ENCODE measurements around the gene ANKRD34C. TPM values are rescaled to one million over a fixed set of nuclear protein-coding genes. Genes with fewer than 3 reads are reported as not detected.

The ANKRD34C gene
- total and polyA plus RNA-seq, 9 of the 15 experiments (the other 6 are each of a cell fraction or from before 2014, with no cell fraction given), result 0.01 TPM; not detected in 8

DNA sequence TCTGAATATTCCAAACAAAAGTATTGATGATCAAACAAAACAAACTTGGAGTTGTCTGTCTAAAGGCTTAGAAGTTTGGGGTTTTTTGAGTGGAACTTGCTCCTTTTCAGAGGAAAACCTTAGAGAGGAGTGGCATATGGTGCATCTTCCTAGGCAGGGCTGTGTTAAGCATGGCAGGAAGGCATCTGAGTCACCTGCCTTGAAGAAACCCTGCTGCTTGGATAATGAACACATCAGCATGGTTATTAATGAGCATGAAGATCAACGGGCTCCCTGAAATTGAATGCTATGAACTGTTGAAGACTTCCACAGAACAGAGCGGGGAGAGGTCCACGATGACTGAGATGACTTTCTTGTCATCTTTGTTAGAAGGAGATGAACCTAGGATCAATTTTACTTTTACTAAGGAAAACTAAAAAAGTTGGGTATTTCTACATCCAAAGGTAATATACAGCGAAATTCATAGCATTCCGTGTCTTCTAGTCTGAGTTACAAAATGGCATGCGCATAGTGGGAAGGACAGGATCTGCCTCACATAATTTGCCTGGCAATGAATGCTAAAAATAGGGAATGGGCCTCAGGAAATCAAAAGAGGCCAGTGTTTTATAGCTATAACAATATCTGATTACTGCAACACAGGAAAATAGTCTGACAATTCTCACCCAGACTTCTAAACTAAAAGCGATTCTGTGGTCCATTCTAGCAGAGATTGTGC, 16.8 kb downstream of the ANKRD34C start:
- FAIRE-seq, result no peak
- TF ChIP-seq HNRNPL (IDR thresholded peaks at IDR 0.05; ENCODE audit: low read depth, low read length), result no peak
- no peak for TF ChIP-seq GABPB2 (CRISPR knock-in tag; conservative IDR thresholded peaks at IDR 0.05)
- TF ChIP-seq, protein P1, sequence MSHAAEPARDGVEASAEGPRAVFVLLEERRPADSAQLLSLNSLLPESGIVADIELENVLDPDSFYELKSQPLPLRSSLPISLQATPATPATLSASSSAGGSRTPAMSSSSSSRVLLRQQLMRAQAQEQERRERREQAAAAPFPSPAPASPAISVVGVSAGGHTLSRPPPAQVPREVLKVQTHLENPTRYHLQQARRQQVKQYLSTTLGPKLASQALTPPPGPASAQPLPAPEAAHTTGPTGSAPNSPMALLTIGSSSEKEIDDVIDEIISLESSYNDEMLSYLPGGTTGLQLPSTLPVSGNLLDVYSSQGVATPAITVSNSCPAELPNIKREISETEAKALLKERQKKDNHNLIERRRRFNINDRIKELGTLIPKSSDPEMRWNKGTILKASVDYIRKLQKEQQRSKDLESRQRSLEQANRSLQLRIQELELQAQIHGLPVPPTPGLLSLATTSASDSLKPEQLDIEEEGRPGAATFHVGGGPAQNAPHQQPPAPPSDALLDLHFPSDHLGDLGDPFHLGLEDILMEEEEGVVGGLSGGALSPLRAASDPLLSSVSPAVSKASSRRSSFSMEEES (CRISPR knock-in tag; IDR thresholded peaks at IDR 0.05), result no peak
- TF ChIP-seq, protein P2, sequence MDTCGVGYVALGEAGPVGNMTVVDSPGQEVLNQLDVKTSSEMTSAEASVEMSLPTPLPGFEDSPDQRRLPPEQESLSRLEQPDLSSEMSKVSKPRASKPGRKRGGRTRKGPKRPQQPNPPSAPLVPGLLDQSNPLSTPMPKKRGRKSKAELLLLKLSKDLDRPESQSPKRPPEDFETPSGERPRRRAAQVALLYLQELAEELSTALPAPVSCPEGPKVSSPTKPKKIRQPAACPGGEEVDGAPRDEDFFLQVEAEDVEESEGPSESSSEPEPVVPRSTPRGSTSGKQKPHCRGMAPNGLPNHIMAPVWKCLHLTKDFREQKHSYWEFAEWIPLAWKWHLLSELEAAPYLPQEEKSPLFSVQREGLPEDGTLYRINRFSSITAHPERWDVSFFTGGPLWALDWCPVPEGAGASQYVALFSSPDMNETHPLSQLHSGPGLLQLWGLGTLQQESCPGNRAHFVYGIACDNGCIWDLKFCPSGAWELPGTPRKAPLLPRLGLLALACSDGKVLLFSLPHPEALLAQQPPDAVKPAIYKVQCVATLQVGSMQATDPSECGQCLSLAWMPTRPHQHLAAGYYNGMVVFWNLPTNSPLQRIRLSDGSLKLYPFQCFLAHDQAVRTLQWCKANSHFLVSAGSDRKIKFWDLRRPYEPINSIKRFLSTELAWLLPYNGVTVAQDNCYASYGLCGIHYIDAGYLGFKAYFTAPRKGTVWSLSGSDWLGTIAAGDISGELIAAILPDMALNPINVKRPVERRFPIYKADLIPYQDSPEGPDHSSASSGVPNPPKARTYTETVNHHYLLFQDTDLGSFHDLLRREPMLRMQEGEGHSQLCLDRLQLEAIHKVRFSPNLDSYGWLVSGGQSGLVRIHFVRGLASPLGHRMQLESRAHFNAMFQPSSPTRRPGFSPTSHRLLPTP (IDR thresholded peaks at IDR 0.05; ENCODE audit: borderline replicate concordance, extremely low read depth, insufficient read length), result no peak
- TF ChIP-seq, protein P3, sequence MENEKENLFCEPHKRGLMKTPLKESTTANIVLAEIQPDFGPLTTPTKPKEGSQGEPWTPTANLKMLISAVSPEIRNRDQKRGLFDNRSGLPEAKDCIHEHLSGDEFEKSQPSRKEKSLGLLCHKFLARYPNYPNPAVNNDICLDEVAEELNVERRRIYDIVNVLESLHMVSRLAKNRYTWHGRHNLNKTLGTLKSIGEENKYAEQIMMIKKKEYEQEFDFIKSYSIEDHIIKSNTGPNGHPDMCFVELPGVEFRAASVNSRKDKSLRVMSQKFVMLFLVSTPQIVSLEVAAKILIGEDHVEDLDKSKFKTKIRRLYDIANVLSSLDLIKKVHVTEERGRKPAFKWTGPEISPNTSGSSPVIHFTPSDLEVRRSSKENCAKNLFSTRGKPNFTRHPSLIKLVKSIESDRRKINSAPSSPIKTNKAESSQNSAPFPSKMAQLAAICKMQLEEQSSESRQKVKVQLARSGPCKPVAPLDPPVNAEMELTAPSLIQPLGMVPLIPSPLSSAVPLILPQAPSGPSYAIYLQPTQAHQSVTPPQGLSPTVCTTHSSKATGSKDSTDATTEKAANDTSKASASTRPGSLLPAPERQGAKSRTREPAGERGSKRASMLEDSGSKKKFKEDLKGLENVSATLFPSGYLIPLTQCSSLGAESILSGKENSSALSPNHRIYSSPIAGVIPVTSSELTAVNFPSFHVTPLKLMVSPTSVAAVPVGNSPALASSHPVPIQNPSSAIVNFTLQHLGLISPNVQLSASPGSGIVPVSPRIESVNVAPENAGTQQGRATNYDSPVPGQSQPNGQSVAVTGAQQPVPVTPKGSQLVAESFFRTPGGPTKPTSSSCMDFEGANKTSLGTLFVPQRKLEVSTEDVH (IDR thresholded peaks at IDR 0.05; ENCODE audit: low read depth, partially characterized antibody), result no peak
- no peak for TF ChIP-seq BCL6 (CRISPR knock-in tag; IDR thresholded peaks at IDR 0.05)
- TF ChIP-seq CBX1 (IDR thresholded peaks at IDR 0.05; ENCODE audit: low read depth), result no peak
- TF ChIP-seq, protein P4, sequence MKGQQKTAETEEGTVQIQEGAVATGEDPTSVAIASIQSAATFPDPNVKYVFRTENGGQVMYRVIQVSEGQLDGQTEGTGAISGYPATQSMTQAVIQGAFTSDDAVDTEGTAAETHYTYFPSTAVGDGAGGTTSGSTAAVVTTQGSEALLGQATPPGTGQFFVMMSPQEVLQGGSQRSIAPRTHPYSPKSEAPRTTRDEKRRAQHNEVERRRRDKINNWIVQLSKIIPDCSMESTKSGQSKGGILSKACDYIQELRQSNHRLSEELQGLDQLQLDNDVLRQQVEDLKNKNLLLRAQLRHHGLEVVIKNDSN (CRISPR knock-in tag; IDR thresholded peaks at IDR 0.05), result no peak
- no peak for TF ChIP-seq ZNF717 (CRISPR knock-in tag; IDR thresholded peaks at IDR 0.05)
- TF ChIP-seq NR3C1 (CRISPR knock-in tag; IDR thresholded peaks at IDR 0.05), result no peak
- TF ChIP-seq KAT8 (IDR thresholded peaks at IDR 0.05; ENCODE audit: low read depth), result no peak
- intact Hi-C loops (cut with micrococcal nuclease) (no loop called here), in situ Hi-C loops (cut with MboI) (no loop called here)
- ATAC-seq, result no peak
- Histone ChIP-seq H3K9me1 (ENCODE audit: control insufficient read depth, insufficient read depth, low read length) (no peaks in the 10 kb centered on the region), H4K20me1 (replicated peaks; ENCODE audit: control insufficient read depth, insufficient read depth, low read length) (no peaks in the 10 kb centered on the region), H3K4me1 (replicated peaks in 1 of 2; ENCODE audit: control insufficient read depth in 2 of 2, insufficient read depth in 2 of 2, low read length in 2 of 2) (no peaks in the 10 kb centered on the region), H3K4me3 (no peak overlapping the region), H3K36me3 (ENCODE audit: control insufficient read depth, insufficient read depth, low read length) (no peaks in the 10 kb centered on the region), H3K9ac (ENCODE audit: insufficient read depth in 1 of 2, low read depth in 2 of 2, low read length in 2 of 2) (no peak overlapping the region), H3K79me2 (ENCODE audit: control insufficient read depth, insufficient read depth, low read length) (no peaks in the 10 kb centered on the region), H3K4me2 (ENCODE audit: insufficient read depth, low read length) (no peak overlapping the region), H3K27me3 (ENCODE audit: control insufficient read depth in 2 of 2, insufficient read depth in 2 of 2, low read length in 2 of 2) (peaks cover 0 to 9% of the 10 kb centered on the region in 2 experiments; a peak in 4 of 5 replicates), H3K9me3 (replicated peaks; ENCODE audit: control insufficient read depth, insufficient read depth, low read depth, low read length) (no peaks in the 10 kb centered on the region), H2AFZ (ENCODE audit: low read depth, low read length) (no peak overlapping the region), H3K27ac (ENCODE audit: extremely low read depth, low read depth, low read length) (no peak overlapping the region)
- no peak for DNase-seq (ENCODE audit: extremely low read depth in 1 of 4, low spot score in 3 of 4)
- ChIA-PET POLR2A (no interaction called here), CTCF (ENCODE audit: low intra/inter-chr PET ratio) (no interaction called here)
- 0% methylated on average over 7 of the region's 7 CpGs for WGBS (ENCODE audit: insufficient coverage, low coverage, missing lambda C conversion rate)
- BruUV-seq (replicated peaks), result no TSS peak

Measured in K562 (cell line).